ENCODE results near the gene GFRA3.

The GFRA3 gene

DNA sequence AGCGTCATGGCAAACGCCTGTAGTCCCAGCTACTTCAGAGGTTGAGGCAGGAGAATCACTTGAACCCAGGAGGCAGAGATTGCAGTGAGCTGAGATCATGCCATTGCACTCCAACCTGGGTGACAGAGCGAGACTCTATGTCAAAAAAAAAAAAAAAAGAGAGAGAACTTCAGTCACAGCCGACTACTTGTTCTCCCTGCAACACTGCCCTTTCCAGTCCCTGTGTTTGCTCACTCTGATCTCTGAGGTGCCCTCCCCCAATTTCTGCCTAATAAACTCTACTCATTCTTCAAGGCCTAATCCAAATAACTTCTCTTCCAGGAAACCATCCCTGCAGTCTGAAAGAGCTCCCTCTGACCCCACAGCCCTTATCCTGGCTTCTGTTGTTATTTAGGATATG lies 28.1 kb downstream of the GFRA3 start:
- no peak for DNase-seq

DNA sequence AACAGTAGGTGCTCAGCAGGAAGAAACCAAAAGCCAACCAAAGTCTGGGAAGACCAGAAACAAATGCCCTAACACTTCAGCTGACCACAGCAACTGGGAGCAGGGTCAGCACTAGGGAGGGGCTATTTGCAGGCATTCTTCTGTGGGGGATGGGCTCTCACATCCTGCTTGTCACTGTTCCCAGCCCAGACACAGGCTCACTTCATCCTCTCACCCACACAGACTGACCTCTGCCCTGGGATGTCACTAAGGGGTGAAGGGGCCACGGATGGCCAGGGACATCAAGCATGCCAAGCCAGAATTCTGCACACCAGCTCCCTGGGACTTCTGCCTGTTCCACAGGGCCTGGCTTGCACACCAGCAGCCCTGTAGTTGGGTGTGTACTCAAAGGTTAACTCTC lies 28.7 kb downstream of the GFRA3 start:
- DNase-seq: no peak

DNA sequence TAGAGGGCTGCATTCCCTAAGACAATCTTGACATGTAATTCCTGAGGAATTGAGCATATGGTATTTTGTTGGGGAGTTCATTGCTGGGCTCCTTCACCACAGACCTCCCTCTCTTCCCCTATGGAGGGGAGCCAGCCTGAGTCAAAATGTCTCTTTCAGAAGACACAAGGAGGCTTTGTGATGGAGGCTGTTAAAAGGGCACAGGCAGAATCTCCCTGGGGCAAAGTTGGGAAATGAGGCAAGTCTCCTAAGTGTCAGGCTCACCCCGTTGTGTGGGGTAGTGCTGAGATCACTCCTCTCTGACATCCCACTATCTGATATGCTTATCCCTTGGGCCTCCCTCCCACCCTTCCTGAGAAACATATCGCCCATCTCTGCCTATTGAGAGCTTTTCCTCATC lies 30.6 kb downstream of the GFRA3 start:
- no peak for DNase-seq

DNA sequence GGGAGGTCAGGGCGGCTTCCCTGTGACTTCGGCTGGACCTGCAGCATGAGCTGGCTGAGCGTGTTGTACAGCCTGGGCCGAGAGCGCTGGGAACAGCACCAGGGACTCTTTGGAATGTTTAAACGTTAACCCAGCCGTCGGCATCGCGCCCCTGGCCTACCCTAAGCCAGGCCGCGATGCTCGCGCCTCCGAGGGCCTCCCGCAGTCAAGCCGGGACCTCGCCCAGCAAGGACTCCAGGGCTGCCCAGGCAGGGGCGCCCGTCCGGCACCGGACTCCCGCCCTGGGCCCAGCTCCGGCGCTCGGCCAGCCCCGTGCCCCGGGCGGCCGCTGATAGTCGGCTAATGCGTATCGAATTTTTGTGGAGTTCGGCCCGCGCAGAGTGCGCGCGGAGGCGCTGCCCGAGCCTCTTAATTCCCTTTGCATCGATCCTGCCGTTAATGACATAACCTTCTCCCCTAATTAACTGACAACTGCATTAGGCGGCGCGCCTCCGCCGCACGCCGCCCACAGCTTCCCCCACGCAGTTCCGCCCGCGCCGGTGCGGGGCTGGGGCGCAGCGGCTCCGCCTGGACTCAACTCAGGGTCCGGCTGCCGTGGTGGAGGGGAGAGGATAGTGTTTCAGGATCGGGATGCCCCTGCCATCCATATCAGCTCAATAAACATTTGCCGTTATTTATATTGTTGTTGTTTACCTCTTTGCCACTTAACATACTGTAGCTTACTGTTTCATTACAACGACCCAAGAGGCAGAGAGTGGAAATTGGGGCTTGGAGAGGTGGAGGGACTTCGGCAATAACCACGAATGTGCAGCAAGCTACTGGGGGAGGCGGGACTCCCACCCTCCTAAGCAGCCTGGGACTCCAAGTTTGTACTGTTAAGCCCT lies 32.5 kb downstream of the GFRA3 start:
- DNase-seq: no peak

DNA sequence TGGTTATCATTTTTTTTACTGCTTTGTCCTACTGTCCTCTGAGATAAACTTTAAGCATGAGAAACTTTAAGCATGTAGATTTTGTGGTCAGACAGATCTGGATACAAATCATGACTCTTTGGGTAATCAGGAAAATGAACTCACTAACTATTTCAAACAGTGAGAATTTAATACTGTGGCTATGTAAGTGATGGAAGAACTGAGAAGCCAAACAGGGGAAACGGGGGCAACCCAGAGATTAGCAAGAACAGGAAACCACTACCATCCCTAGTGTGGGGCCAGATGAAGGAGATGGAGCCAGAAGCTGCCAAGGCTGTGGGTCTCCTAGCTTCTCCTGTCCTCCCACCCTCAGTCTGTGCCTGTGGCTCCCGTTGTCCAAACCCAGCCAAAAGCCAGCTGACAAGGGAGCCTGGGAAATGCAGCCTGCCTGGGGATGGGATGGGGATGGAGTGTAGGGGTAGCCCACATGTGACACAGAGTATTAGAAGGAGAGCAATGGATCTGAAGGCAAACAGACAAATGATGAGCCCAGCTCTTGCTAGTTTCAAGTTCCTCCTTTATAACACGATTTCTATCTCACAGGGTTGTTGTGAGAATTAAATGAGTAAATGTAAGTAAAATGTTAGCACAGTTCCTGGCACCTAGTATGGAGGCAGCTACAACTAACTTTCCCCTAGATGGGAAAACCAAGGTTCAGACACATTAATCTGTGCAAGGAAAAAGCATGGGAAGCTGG lies 33.6 kb downstream of the GFRA3 start:
- DNase-seq: no peak

DNA sequence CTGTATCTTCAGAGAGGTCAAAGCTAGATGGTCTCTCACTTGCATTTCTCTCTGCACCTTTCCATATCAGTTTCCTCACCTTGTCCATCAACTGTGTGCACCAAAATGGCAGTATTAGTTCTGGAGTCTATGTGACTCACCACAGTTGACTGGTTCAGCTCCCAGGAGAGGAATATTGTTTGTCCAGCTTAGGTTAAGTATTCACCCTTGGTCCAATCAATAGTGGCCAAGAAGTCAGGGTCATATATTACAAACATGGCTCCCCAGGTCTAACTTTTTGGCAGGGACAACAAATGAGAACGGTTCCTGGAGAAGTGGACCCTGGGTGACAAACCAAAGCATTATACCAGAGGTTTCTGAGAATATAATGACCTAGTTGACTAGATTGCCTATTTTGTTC lies 36.4 kb downstream of the GFRA3 start:
- no peak for DNase-seq

DNA sequence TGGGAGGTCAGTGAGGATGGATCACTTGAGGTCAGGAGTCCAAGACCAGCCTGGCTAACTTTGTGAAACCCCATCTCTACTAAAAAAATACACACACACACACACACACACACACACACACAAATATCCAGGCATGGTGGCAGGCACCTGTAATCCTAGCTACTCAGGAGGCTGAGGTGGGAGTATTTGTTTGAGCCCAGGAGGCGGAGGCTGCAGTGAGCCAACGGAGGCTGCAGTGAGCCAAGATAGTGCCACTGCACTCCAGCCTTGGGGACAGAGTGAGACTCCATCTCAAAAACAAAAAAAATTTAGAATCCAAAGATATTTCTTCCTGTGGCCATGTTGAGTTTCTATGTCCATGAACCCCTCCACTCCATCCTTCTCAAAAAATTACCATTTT lies 39.8 kb downstream of the GFRA3 start:
- DNase-seq: no peak

DNA sequence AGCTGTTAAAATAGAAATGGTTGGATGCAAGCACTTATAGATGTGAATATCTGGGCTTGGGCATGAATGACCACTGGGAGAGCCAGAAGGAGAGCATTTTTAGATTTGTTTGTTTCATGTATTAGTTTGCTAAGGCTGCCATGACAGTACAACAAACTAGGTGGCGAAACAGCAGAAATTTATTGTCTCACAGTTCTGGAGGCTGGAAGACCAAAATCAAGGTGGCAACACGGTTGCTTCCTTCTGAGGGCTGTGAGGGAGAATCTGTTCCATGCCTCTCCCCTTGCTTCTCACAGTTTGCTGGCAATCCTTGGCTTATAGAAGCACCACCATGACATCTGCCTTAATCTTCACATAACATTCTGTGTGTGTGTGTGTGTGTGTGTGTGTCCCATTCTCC lies 41.1 kb downstream of the GFRA3 start:
- no peak for DNase-seq

DNA sequence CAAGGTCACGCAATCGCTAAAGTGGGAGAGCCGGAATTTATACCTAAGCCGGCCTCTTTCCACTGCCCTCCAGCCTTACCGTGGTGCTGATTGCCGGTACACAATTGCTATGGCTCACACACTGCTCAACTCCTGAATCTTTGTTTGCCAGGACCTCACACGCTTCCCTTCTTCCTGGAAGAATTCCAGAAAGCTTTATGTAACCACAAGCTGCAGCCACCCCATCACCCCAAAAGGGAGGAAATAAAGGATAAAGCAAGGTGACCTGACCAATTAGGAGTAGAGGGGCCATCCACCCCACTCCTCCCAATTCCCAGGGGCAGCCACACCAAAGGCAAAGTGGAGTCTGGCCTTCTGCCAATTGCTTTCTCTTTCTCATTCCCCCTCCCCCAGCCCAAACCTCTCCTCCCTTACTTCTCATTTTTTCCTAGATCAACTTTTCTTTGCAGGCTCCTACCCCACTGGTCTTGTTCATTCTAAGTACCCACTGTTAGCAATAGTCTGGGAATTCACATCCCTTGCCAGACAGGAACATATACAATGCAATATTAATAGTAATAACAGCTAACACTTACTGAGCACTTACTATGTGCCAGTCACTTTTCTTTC lies 43.3 kb downstream of the GFRA3 start:
- peak; percentile 17 for DNase-seq

DNA sequence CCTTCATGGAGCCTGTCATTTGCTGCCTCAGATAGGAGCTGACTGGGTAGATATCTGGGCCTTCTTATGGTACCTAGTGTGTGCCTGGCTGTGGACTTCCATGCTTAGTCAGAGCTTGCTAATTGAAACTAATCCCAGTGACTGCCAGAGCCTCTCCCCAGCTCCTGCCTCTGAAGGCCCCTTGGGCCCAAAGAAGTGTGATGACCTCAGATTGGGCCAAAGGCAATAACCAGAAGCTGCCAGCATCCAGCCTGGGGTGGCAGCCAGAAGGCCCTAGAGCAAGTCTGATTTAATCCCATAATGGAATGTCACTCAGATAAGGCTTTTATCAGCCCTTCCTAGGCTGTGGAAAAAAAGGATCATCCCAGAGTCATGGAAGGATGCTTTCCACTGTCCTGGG lies 44.2 kb downstream of the GFRA3 start:
- DNase-seq: no peak

DNA sequence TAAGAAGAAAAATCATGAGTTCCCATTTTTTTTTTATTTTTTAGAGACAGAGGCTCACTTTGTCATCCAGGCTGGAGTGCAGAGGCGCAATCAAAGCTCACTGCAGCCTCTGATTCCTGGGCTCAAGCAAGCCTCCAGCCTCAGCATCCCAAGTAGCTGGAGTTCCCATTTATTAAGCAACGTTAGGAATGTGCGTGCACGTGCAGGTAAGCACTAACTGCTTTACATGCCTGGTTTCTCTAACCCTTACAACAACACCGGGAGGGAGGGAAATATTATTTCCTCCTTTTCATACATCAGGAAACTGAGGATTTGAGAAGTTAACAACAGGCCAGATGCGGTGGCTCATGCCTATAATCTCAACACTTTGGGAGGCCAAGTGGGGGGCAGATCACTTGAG lies 45.0 kb downstream of the GFRA3 start:
- DNase-seq: no peak

DNA sequence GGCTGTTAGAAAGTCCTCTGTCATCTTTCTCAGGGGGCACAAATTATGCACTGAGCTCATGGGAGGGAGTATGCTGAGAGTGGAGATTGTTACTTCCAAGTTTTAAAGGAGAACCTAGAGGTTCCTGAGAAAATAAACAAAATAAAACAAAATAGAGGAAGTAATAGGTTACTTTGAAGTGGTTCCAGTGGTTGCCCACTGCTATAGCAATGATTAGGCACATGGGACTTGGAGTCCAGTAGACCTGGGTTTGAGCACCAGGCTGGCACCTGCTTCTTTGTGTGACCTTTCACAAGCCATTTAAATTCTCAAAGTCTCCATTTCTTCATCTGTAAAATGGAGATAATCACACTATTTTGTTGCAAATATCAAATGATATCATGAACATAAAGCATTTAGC lies 47.5 kb downstream of the GFRA3 start:
- DNase-seq: no peak

DNA sequence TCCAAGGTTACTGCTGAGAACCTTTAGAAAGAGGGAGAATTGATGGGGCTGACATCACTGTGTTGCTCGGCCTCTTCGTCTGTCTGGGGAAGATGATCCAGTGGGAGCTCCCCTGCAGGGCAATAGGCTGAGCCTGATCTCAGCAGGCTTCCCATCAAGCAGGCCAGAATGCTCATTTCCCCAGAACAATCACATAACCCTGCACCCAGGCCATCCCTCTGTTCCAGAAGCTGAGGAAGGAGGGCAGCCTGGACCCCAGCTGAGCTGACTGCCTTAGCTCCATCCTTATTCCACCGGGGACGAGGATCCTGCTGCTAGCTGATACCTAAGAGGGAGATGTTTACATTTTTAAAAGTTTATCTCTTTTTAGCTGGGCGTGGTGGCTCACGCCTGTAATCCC lies 49.7 kb downstream of the GFRA3 start:
- no peak for DNase-seq

DNA sequence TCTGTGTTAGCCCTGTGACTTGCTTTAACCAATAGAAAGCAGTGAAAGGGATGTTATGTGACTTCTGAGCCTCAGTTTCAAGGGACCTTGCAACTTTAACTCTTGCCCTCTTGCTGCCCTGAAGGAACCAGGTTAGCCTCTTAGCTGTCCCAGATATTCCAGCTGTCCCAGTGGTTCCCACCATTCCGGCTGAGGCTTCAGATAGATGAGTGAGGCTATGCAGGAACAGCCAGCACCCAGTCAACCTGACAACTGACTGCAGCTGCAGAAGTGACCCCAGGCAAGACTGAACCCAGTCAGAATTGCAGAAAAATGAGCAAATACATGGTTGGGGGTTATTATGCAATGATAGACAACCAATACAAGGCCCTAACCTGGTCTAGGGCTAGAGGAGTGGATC lies 50.9 kb downstream of the GFRA3 start:
- no peak for DNase-seq

DNA sequence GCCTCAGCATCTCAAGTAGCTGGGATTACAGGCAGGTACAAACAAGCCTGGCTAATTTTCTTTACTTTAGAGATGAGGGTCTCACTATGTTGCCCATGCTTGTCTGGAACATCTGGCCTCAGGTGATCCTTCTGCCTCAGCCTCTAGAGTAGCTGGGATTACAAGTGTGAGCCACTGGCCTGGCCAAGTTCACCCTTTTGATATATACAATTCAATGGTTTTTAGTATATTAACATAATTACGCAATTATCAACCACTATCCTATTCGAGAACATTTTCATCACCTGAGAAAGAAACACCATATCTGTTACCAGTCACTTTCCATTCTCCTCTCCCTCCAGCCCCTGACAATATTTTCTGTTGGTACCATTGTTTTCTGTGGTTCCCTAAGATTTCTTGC lies 57.6 kb downstream of the GFRA3 start:
- no peak for DNase-seq

DNA sequence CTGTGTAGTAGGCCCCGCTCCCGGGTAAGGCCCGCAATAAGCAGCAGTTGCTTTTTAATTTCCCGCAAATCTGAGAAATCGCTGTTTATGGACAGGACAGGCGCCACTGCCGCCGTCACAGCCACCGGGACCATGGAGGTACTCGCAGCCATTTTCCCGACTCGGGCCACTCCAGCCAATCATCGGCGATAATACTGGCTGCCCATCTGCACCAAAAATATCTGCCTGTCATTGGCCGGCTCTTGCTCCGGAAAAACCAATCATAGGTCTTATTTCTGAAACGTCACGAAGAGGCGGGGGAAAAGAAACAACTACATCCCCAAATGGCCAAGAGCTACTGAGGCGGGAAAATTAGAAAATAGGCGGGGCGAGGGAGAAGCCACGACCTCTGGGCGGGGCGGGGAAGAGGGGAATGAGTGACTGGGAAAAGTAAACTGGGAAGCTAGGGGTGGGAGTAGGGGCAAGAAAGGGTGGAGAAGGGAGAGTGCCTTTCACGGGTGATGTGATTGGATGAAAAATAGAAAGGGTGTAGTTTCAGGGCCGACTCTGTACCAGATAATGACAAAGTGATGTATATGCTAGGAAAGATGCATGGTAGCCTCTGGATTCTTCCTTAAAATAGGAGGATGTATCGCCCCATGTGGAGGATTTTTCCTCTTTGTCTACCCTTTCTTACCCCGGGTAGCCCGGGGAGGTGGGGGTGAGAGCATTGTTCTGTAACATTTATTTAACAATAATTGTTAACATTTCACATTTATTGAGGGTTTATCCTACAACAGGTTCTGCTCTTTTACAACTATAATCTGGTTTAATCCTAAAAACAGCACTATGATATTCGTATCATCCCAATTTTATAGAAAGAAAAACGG lies 61.0 kb downstream of the GFRA3 start, which contains the start of gene CDC23:
Gene CDC23 (minus strand): TSS at position 163 of the 869 bp plus-strand sequence. CDS start 11 bp downstream, at position 152.
- peak; percentile 98 for DNase-seq

DNA sequence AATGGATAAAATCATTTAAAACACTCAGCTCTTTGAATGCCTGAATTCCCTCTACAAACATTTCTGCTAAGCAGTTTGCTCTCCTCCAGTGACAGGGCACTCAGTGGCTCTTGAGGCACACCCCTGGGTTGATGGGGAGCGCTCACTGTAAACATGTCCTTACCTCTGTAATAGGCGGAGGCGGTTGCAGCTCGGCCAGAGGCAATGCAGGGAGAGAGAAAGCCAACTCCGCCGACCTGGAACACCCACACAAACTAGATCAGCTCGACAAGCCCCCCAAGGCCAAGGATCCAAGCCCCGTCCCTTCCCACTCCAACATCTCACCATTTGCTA lies 61.6 kb downstream of the GFRA3 start:
- no peak for DNase-seq

DNA sequence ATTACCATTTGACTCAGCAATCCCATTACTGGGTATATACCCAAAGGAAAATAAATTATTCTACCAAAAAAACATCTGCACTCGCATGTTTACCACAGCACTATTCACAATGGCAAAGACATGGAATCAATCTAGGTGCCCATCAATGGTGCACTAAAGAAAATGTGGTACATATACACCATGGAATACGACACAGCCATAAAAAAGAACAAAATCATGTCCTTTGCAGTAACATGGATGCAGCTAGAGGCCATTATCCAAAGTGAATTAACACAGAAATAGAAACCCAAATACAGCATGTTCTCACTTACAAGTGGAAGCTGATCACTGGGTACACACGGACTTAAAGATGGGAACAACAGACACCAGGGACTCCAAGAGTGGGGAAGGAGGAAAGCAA lies 63.4 kb downstream of the GFRA3 start:
- DNase-seq: no peak
